Hematopoietic multipotent progenitor cell treated with erythropoietin and hydrocortisone succinate and interleukin-3 and kit ligand, for 4 days (in vitro differentiated cells): Measurements from ENCODE around the gene OLFML1.

Source experiments
- DNase-seq: peaks from one replicate; pipeline ENCODE4 v3.0.0-alpha.2; 2015

The OLFML1 gene

DNA sequence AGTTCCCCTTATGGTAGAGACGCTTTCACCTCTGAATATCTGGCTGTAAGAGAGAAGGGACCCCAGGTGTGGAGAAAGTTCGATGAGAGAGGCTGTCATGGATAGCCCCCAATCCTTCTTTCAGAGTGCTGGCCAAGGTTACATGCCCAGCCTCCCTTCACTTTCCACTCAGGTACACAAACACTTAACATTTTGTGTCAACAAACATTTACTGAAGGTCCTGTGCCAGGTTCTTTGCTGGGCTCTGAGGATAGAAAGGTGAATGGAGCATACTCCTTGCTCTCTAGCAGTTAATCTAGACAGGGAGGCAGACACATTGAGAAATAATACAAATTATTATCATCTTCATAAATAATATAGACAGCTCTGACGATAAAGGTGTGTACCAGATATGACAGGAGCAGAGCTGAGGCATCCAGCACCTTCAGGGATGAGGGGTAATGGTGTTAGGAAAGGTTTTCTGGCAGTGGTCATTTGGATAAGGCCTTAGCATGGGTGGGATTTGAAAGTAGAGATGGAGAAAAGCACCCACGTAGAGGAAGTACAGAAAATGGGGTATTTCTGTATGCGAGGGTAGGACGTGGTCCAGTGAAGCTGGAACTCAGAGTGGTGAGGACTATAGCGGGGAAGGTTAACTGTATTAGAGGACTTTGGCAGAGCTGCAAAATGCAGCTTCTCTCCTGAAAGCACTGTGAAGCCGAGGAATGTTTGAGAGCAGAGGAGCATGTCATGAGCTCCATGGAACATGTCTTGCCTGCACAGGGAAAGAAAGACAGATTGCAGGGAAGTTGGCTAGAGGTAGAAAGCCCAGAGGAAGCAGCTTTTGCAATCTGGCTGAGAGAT lies 48.1 kb downstream of the OLFML1 start:
- DNase-seq: no peak

DNA sequence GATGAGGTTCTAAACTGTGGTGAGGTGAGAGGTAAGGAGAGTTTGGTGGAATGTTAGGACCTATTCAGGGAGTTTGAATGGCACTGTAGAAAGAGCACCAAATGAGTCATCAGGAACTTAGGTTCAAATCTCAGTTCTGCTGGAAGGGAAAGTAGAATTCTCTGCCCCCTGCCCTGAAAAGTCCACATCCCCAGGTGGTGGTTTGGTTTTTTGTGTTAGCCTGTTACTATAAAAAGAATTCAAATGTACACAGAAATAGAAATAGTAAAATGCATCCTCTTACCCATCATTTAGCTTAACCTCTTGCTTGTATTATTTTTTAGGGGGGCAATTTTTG lies 48.7 kb downstream of the OLFML1 start:
- DNase-seq: no peak

DNA sequence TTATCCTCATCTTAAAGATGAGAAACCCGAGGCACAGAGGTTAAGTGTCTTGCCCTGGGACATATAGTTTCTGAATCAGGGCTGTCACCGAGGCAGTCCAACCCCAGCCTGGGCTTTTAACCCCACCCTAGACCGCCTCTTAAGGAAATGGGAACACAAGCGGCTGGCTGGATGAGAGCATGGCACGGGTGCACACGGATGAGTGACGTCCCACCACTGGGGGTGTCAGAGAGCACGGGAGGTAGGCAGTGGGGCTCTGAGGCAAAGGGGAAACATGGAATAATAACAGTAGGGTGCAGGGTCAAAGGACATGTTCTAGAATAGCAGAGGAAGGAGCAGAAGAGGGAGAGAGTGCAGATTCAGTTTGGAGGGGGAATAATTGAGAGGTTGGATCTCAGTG lies 50.8 kb downstream of the OLFML1 start:
- DNase-seq: peak; percentile 46

DNA sequence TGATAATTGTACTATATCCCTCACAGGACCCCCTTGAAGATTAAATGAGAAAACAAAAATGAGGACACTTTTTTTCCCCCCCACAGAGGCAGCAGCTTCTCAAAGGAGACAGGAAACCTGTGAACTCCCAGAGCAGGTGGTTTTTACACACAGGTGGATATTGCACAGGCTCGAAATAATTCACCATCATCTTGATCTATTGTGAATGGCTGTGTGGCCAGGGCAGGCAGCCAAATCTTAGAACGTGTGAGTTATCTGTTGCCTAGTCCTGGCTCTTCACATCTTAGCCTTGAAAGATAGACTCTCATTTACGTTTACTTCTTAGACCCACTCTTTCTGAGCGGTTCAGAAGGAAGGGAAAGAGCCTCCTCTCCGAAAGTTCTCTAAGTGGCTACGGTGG lies 52.0 kb downstream of the OLFML1 start:
- no peak for DNase-seq

DNA sequence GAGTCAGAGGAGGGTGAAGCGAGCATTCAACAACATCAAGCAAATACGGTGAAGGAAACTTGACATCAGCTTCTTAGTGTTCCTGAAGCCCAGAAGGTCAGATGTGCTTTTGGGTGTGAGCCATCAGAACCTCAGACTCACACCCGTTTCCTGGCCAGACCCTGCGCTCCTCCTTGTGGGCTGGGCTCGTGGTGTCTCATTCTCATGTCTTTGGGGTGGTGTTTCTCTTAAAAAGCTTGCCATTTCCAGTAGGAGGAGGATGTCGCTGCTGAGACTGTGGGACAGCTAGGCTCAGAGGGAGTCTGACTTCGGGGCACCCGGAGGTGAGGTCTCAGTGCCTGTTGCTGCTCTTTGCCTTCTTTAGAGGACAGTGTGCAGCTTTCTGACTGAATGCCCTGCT lies 52.7 kb downstream of the OLFML1 start:
- peak; percentile 11 for DNase-seq

DNA sequence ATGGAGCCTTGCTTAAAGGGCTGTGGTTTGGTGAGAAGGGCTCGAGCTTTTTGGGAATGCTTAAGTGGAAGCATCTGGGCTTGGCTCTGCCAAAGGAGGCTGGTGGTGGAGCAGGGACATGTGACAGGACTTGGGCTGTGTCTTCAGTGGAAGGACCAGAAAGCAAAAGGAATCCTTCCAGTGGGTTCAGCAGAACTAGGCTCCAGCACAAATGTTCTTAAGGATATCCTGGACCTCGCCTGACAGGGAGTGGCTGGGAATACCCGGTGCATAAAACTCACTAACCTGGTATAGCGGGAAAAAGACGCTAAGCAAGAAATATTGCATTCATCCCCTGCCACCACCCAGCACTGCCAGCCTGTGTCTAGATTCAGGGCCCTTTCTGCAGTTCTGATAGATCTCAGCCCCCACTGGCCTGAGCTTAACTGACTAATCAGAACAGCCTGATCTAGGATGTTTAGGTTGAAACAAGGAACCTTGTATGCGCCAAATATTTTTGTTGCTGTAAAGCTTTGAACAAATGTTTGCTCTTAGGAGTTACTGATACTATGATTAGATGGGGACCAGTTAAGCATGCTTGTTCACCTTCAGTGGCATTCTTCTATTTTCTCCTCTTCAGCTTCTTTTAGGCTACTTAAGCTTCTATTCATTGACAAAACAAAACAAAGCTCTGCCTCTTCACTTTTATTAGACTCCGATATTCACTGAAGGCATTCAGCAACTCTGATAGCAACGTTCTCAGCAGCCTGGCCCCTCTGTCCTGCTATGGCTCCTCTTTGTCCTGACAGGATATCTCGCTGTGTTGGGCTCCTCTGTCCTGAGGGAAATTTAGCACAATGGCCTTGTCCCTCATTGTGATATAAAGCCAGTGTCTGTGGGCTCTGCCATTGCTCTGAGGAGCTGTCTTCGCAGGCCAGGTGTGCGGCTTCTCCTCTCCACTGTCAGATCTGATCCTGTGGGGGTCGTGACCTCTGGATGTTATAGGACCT lies 53.5 kb downstream of the OLFML1 start:
- DNase-seq: no peak

DNA sequence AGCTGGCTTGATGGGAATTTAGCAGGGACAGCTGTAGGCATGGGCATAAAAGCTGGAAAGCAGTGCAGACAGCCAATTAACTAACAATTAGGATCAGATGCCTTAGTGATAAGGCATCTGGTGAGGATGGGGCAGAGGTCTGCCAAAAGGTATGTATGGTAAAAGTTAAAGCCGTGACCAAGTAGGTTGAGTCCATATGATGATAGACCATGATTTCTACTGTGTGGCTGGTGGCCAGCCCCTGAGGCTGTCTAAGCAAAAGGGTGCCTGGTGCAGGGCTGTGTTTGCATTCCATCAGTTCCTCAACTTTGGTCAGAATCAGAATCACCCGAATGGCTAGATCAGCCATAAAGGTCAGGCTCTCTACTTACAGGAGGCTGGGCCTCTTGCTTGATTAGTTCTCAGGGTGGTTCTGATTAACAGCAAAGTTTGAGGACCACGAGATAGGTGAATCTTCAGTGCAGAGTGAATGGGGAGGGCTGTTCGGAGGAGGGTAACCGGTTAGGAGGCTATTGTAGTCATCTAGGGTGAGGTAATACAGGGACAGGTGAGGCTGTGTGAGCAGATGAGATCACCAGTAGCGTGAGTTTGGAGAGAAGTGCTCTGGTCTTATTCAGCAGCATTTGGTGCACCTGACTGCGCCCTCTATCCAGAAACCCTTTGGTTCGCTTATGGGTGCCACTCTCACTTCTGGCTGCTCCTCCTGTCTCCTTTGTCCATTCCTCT lies 55.7 kb downstream of the OLFML1 start:
- DNase-seq: no peak

DNA sequence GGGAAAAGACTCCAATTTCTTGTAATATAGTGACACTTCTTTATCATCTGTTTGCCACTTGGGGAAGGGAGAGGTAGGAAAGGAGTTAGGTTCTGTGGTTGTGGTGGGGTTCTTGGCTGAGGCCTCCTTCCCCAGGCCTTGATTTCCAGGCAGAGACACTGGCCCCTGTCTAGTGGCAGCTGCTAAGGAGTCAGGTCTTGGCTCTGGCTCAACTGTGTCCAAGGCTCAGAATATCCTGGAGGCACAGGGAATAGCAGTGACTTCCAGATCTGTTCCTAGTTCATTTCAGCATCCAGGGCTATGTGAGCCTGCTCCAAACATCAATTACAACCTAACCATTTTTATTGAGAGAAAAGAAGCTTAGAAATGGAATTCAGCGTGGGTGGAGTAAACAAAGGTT lies 58.0 kb downstream of the OLFML1 start:
- DNase-seq: no peak

DNA sequence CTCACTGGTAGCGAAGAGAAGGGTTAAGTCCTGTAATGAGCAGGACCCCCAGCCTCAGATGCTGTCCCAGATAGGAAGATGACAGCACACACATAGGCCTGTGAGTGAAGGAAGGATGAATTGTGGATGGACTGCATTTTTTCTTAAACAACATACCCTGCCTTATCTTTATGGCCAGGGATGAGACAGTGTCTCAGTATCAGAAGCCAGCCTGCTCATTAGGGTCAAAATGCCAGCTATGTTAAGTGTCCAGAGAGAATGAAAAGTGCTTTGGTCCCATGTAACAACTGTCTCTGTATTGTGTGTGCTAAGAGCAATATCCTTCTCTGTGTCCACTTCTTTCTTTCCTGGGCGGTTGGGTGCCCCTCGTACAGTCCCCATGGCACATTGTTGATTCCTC lies 58.7 kb downstream of the OLFML1 start:
- no peak for DNase-seq

DNA sequence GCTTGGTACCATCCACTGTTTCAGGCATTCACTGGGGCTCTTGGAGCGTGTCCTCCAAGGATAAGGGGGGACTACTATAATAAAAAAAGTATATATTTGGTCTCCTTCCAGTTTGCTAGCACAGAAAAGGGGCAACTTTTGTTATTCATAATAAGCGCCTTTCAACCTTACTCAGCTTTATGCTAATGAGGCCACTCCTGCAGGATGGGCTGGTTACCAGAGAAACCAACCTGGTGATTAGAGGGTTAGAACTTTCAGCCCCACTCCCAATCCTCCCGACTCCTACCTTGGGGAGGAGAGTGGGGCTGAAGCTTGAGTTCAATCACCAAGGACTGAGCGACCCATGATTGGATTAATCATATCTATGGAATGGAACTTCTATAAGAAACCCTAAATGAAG lies 60.3 kb downstream of the OLFML1 start:
- no peak for DNase-seq

DNA sequence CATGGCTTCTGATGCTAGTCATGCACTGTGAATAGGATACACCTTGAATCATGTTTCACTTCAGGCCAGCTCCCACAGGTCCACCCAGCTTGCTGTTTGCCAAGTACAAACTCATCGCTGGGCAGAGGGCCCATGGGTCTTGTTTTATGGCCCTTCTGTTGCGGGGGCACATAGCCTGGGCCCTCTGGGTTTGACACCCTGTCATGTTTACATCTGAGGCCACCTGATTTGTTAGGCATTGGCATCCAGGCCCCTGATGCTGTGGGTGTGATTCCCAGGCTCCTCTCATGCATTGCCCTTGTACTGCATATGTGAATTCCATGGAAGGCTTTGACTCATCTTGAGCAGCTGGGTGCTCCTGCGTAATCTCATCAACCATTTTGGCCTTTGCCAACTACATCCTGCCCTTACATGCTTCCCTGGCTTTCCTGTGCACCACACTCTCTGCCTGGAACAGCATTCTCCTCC lies 61.1 kb downstream of the OLFML1 start:
- no peak for DNase-seq

DNA sequence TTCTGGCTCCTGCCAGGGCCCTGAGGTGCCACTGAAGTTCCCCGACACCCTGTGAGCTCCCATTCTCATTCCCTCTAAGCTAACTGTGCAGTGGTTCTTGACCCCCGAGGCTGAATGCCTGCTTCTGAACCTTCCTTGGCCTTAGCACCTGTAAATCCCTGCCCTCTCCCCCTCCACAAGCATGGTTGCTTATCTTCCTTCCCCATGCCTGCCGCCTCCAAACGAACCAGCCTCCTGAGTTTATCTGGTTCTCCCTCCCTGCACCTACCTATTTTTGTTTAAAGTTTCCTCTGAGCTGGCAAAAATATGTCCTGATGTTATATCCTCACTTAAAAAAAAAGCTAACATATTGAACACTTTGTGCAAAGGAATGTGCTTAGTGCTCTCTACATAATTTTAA lies 62.4 kb downstream of the OLFML1 start:
- DNase-seq: no peak

DNA sequence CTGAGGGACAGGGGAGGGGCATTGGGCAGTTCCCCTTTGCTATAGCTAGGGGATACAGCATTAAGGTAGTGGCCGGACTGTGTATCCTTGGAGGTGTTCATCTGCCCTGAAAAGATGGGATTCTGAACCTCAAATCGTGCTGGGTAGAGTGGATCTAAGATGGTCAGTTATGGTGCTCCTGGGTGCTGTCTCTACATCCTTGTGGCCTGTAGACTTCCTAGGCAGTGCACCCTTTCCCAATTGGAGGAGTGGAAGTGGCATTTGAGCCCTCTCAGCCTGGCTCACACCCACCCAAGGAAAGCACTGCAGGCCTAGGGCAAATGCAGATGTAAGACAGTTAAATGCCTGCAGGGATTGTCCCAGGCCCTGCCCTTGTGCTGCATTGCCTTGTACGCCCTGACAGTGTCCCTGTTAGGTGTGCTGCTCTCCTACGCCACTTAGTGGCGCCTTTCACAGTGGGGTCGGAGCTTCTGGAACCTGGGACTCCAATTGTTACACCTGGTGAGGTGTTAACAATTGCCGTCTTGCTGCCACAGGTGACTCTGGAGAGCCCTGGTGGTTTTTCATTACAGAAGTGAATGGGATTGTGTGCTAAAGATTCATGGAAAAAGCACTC lies 63.5 kb downstream of the OLFML1 start:
- DNase-seq: peak; percentile 16

DNA sequence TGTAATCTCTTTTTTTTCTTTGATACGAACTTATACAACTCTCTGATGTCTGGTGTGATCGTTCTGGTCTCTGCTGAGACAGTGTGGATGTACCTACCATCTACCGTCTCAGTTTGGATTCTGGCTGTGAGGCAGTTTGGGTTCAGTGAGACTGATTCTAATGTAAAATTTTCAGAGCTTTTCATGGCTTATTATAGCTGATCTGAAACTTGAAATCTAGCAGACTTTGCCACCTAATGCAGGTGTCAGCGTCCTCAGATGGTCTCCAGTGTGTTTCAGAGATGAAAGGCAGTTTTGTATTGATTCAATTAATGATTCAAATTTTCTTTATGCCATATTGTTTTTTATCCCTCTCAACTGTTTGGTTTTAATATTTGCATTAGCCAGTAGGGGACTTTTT lies 64.4 kb downstream of the OLFML1 start:
- DNase-seq: no peak

DNA sequence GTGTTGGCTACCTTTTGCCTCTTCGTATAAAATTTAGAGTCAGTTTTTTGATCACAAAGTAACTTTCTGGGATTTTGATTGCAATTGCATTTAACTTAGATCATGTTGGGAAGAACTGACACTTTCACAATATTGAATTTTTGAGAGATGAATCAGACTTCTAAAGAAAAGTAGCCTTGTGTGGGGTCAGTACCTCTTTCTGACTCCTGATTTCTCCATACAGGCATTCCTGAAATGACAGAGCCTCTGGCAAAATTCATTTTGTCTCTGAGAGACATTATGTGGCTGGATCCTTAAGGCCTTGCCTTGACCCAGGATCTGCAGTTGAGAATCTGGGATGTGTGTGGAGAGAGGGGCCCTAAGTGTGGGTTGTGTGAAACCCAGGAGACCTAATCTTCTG lies 66.3 kb downstream of the OLFML1 start:
- no peak for DNase-seq

DNA sequence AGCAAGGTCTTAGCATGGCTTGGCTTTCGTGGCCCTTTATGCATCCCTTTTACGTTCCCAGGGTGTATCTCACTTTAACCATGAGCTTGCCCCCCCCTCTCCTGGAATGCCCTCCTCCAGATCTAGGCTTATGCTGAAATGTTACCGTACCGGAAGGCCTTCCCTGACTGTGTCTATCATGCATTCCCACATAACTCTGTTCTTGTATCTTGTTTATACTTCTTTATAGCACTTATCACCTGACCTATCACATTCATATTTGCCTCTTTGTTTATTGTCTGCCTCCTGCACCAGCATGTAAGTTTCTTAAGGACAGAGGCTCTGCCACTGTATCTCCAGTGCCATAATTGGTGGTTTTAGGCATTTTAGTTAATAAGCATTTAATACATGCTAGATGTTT lies 67.4 kb downstream of the OLFML1 start:
- no peak for DNase-seq

DNA sequence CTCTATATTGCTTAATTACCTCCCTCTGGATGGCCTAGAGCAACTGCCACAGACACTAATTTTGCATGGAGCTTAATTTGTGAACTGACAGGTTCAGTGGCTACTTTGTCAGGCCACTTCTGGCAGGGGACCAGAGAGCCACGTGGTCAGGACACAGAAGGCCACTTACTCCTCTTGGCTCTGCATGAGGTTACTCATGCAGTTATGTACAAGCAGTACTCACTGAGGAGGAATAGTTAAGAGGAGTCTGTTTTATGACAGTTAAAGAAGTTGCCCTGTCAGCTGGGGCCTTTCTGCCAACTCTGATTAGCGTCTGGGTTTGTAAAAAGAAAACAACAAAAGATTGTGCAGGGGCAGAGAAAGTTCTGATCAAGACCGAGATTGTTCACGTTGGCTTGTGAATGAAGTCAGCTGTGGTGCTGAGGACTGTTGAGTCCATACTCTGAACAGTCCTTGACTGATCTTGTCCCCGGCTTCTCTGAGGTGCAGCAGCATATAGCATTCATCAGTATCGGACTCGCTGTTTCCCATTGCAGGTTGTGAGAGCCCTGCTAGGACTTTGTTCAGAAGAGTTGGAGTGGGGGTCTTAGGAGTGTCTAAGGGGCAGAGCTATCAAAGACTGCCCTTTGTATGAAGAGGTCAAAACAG lies 69.9 kb downstream of the OLFML1 start:
- no peak for DNase-seq

DNA sequence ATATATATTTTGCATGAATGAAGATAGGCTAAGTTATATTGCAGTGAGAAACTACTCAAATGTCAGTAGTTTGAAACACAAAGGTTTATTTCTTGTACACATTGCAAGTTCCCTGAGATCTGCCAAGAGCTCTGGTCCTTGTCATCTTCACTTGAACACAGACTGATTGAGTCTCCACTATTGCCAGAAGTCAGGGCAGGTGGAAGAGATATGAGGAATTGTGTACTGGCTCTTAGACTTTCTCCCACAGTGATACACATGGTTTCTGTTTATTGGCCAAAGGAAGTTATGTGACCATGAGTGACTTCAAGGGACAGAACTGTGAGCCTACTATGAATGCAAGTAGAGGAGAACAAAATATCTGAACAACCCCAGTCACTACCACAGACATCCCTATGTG lies 72.7 kb downstream of the OLFML1 start:
- no peak for DNase-seq

DNA sequence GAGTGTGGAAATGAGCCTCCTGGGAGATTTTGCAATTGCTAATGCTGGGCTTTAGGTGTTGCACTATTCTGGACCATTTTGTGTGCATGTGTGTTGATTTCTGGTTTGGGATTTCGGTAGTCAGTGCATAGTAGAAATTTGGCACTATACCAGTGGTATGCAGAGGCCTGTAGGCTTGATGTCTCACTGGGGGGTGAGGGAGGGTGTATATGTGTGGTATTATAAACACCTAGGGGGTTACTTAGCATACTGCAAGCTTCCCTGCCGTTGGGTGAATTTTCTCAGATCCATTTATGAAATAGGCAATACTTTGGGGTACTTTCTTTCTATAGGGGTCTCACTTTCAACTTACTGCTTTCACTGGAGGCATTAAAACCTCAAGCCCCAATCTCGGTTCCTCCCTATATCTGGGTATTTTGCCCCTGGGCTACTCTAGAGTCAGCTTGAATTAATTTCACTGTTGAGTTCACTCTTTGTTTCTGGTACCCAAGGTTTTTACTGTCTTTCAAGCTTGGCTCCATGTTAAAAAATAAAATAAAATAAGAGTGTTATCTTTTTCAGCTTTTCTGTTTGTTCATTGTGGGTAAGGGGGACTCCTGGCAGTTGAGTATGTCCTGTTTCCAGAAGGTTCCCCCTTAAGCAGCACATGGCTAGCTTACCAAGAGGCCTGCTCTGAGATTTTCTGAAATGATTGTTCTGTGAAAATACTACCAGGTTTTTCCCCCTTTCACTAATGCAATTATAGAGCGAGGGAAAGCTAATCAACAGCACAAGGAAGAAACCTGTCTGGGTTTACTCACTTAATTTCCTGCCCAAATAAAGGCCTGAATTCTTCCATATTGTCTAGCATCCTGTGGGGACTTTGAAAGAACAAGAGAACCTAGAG lies 74.3 kb downstream of the OLFML1 start:
- no peak for DNase-seq
